ENCODE measurements around the gene ADAMTS8. TPM values are rescaled to one million over a fixed set of nuclear protein-coding genes. Genes with fewer than 3 reads are reported as not detected.

ADAMTS8 gene
- total and polyA plus RNA-seq, 11 donors, result 0.12 to 2.8 (median 0.87) TPM

DNA sequence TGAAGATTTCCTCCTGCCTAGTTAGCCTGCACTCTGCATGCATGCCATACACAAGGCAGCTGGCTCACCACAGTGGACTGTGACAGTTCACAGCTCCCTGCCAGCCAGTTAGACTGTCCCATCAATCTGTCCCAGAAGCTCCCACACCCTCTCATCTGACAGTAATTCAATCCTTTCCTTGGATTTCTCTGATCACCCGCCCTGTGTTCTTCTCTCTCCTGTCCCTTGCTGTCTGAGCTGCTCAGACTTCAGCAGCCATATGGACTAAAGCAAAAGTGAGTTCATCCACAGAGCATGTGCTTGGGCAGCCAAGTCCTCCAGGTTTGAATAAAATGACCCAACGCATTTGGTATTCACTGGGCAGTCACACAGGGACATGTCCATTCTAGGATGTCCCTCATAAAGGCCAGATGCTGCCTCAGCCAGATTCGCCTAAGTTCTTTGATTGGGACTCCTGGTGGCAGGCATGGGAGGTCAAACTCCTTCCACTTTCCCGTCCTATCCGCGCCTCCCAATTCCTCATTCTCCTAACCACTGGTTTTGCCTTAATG is 59.2 kb downstream of the ADAMTS8 start:
- Histone ChIP-seq H3K27ac (peak overlapping the region in 5 of 12 donors; percentile 1 to 54 (median 34)), H3K4me3 (no peak overlapping the region), H3K36me3 (no peaks in the 10 kb centered on the region), H3K9me3 (no peaks in the 10 kb centered on the region), H3K4me1 (no peaks in the 10 kb centered on the region), H3K27me3 (no peaks in the 10 kb centered on the region)
- 75 to 84% (median 76%) methylated on average over 6 of the region's 6 CpGs for WGBS, 4 donors
- peak; percentile 56 to 89 (median 71) for ATAC-seq
- no peak for TF ChIP-seq POLR2A (IDR thresholded peaks at IDR 0.05)
- TF ChIP-seq, protein P1, sequence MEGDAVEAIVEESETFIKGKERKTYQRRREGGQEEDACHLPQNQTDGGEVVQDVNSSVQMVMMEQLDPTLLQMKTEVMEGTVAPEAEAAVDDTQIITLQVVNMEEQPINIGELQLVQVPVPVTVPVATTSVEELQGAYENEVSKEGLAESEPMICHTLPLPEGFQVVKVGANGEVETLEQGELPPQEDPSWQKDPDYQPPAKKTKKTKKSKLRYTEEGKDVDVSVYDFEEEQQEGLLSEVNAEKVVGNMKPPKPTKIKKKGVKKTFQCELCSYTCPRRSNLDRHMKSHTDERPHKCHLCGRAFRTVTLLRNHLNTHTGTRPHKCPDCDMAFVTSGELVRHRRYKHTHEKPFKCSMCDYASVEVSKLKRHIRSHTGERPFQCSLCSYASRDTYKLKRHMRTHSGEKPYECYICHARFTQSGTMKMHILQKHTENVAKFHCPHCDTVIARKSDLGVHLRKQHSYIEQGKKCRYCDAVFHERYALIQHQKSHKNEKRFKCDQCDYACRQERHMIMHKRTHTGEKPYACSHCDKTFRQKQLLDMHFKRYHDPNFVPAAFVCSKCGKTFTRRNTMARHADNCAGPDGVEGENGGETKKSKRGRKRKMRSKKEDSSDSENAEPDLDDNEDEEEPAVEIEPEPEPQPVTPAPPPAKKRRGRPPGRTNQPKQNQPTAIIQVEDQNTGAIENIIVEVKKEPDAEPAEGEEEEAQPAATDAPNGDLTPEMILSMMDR (IDR thresholded peaks at IDR 0.05), result no peak
- intact Hi-C loops (cut with DNase I), result no loop called here
- peak in 1 of 5 donors; percentile 21 for DNase-seq

DNA sequence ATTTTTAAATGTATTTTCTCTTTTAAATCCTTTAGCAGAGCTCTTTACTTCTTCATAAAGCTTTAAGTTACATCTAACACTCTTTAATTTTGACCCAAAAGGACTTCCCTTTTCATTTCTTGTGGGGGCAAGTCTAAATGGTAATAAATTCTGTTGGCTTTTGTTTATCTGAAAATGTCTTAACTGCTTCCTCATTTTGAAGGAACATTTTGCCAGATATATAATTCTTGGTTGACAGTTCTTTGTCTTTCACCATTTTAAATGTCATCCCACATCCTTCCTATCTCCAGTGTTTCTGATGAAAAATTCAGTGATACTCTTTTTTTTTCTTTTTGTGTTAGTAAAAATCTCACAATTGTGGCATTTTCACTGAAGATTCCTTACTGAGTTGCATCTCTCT is 69.0 kb downstream of the ADAMTS8 start:
- no peak for TF ChIP-seq POLR2A (IDR thresholded peaks at IDR 0.05)
- TF ChIP-seq, protein P1 (IDR thresholded peaks at IDR 0.05), result no peak
- peaks cover 0 to 41% (median 16%) of the 10 kb centered on the region in 12 donors for H3K9me3 ChIP-seq
- H3K4me1 ChIP-seq, result no peaks in the 10 kb centered on the region
- intact Hi-C loops (cut with DNase I), result no loop called here
- no peak for DNase-seq
- H3K4me3 ChIP-seq, result no peak overlapping the region
- H3K36me3 ChIP-seq, result no peaks in the 10 kb centered on the region
- no peak overlapping the region for H3K27ac ChIP-seq
- H3K27me3 ChIP-seq, result no peaks in the 10 kb centered on the region
- ATAC-seq, result no peak

DNA sequence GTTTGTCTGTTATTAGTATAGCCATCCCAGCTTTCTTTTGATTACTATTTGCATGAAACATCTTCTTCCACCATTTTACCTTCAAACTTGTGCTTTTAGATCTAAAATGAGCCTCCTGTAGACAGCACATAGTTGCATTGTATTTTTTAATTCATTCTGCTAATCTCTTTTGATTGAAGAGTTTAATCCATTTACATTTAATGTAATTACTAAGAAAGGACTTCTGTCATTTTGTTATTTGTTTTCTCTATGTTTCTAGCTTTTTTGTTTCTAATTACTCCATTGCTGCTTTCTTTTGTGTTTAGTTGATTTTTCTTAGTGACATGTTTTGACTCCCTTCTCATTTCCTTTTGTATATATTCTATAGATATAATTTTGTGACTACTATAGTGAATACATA is 70.0 kb downstream of the ADAMTS8 start:
- TF ChIP-seq POLR2A (IDR thresholded peaks at IDR 0.05), result no peak
- TF ChIP-seq, protein P1 (IDR thresholded peaks at IDR 0.05), result no peak
- DNase-seq (no peak), ATAC-seq (no peak)
- H3K27me3 ChIP-seq, result no peaks in the 10 kb centered on the region
- no peak overlapping the region for H3K27ac ChIP-seq
- peaks cover 0 to 51% (median 16%) of the 10 kb centered on the region in 12 donors for H3K9me3 ChIP-seq
- H3K4me1 ChIP-seq, result no peaks in the 10 kb centered on the region
- no peak overlapping the region for H3K4me3 ChIP-seq
- intact Hi-C loops (cut with DNase I), result no loop called here
- H3K36me3 ChIP-seq, result no peaks in the 10 kb centered on the region

Other genes starting within 250 kb of the ADAMTS8 start
- 10 to 100 TPM; 31.9 to 56.3 (median 40.3) TPM for gene ZBTB44, start 113.7 kb downstream of the ADAMTS8 start, total RNA-seq
- 10 to 100 TPM in 1 of 2 donors, 1 to 10 TPM in 1; 9.7 to 17.7 TPM for gene ZBTB44, start 113.7 kb downstream of the ADAMTS8 start, polyA plus RNA-seq
- 10 to 100 TPM in 8 of 9 donors, 1 to 10 TPM in 1; 5.3 to 36.5 (median 16.7) TPM for gene ADAMTS15, start 20.0 kb upstream of the ADAMTS8 start, total RNA-seq
- 10 to 100 TPM; 11.4 to 71.0 TPM for gene ADAMTS15, start 20.0 kb upstream of the ADAMTS8 start, polyA plus RNA-seq

All from heart left ventricle (tissue), 16 donors.